ENCODE results near the gene CPA1. TPM values are rescaled to one million over a fixed set of nuclear protein-coding genes. Genes with fewer than 3 reads are reported as not detected.
A peak's percentile ranks its signal among the peaks of the same experiment; 100 is the strongest.

Gene CPA1
- polyA plus RNA-seq, 5 donors: 0.81 to 1.7 (median 1.0) TPM

GRCh38 chr7:130394421-130395195 lies 14.3 kb downstream of the CPA1 start:
- no peak for DNase-seq

DNA sequence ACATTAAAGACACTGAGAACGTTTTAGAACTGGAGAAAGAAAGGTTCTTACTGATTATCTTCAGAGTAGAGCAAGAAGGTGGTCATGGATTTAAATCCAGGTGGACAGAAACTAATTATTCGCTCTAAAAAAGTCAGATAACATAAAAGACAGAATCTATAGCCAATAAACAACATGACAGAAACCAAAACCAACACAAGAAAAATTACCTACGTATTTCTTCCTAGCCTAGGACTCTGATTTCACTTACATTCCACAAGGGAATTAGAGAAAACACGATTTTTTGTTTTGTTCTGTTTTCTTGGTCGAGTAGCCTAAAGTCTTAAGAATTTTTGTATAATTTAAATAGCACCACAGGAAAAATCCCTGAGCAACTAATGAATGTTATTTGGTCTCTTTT lies 15.1 kb downstream of the CPA1 start:
- DNase-seq: no peak

DNA sequence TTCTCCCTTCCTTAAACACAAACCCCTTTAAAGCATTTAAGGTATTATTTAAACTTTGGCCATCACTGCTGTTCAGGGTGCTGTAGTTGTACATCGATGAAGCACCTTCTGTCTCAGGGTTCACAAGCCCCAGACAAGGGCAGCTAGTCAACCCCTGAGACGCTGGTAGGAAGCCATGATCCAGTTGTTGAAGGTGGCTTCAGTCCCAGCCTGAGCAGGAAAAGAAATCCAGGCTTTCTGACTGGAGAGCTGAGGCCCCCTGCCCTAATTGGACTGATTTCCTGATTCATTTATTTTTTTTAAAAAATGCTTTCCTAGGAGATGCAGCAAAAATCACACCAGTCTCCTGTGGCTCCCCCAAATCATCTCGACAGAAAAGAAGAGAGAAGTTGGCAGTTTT lies 15.8 kb downstream of the CPA1 start:
- DNase-seq: no peak

- DNase-seq: peak; percentile 64 to 78
Observed at GRCh38 chr7:130397051-130397757, 16.9 kb downstream of the CPA1 start.

DNA sequence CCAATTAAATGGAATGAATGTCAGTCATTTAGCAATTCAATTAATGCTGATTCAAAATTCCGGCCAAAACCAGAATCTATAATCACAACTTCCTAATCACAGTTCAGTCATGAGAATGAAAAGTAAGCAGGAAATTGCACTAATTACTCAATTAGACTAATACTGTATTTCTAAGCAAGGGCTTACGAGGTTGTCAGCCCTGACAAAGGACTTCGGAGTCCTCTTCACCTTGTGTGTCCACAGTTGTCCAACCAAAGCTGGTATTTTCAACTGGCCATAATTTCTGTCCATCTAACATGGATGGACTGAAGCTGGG lies 17.4 kb downstream of the CPA1 start:
- DNase-seq: no peak

GRCh38 chr7:130398526-130399090 lies 18.3 kb downstream of the CPA1 start:
- DNase-seq: no peak

- peak in 1 of 2 donors; percentile 57 for DNase-seq
Observed at GRCh38 chr7:130400120-130400572, 19.9 kb downstream of the CPA1 start.

GRCh38 chr7:130401101-130401500 lies 20.8 kb downstream of the CPA1 start:
- no peak for DNase-seq

GRCh38 chr7:130401578-130401977 lies 21.3 kb downstream of the CPA1 start:
- DNase-seq: no peak

- no peak for DNase-seq
Observed at GRCh38 chr7:130405003-130405402, 24.7 kb downstream of the CPA1 start.

GRCh38 chr7:130409067-130409711 lies 28.9 kb downstream of the CPA1 start:
- DNase-seq: no peak

DNA sequence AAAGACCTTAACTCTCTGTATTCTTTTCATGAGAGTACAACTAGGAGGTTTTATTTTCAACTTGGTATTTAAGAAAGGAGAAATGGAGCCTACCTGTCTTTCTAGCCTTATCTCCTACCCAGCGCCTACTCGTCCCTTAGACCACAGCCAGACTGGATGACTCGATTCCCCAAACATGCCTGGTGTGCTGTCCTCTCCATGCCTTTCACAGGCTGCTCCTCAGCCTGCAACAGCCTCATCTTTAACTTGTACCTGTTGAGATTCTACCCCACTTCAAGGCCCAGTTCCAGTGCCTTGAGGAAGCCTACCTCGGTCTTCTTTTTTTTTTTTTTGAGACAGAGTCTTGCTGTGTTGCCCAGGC lies 29.4 kb downstream of the CPA1 start:
- DNase-seq: no peak

GRCh38 chr7:130410868-130411541 lies 30.7 kb downstream of the CPA1 start:
- DNase-seq: no peak

DNA sequence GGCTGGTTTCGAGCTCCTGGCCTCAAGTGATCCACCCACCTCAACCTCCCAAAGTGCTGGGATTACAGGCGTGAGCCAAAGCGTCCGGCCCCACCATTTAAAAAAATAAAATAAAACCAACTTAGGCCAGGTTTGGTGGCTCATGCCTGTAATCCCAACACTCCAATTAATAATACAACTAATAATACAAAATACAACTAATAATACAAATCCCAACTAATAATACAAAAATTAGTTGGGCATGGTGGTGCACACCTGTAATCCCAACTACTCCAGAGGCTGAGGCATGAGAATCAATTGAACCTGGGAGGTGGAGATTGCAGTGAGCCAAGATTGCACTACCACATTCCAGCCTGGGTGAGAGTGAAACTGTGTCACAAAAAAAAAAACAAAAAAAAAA lies 32.9 kb downstream of the CPA1 start:
- DNase-seq: no peak

DNA sequence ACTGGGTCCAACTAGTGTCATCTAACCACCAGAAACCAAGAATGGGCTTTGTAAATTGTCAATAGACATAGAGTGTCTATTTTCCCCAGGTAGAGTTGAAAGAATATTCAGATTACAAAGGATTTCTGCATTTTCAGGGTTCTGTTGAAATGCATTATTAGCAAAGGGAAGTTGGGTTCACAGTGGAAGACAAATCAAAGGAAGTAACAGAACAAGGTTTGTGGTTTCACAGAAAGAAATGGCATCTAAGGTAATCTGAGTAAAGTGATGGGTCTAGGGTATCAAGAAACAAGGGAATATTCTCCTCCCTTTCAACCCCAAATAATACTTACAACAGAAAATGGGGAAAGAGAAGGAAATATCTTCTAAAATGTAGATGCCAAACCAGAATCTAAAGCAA lies 34.7 kb downstream of the CPA1 start:
- no peak for DNase-seq

DNA sequence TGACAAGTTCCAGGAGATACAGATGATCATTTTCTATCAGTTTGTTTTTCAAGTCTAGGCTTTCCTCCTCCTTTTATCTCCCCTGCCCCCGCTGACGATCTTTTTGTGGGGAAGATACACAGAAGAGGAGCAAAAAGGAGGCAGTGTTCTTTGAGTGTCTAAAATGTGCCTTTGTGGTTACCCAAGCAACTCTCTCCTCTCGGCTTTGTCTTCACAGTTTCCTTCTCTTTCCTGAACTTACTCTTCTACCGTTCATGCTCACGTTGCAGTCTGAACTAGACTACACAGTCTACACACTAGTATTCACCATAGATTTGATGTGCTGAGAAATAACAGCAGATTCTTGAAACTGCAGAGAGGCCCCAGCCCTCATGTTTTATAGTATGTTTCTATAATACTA lies 36.9 kb downstream of the CPA1 start:
- DNase-seq: no peak

DNA sequence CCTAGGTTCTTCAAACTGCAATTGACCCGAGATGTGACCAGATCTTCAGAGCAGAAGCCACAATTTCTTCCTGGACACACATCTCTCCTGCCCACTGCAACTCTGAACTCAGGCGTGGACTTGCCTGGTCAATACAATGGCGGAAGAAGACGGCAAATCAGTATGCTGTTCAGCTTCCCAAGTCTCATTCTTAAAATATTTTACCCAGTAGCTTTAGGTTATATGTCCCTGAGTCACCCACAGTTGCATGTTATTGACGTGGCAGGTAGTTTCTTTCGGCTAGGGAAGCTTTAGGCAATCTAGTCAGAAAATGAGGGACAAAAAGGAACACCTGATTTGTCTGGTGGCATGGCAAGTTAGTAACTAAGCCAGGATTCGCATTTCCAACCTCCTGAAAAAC lies 38.0 kb downstream of the CPA1 start:
- DNase-seq: no peak

DNA sequence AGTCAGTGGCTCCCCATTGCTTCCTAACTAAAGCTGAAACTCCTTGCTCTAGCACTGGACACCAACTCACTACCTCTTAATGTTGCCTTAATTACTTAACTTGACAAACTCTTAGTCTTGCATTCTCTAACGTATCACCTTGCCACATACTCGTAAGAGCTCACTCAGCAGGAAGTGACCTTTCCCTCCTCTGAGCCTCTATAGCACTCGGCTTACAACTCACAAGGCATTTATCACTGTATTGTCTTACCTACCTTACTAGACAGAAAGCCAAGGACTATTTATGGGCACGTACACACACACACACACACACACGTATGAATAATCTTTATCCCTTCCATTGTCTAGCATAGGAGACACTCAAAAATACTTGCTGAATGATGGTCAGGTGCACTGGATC lies 39.4 kb downstream of the CPA1 start:
- DNase-seq: no peak

DNA sequence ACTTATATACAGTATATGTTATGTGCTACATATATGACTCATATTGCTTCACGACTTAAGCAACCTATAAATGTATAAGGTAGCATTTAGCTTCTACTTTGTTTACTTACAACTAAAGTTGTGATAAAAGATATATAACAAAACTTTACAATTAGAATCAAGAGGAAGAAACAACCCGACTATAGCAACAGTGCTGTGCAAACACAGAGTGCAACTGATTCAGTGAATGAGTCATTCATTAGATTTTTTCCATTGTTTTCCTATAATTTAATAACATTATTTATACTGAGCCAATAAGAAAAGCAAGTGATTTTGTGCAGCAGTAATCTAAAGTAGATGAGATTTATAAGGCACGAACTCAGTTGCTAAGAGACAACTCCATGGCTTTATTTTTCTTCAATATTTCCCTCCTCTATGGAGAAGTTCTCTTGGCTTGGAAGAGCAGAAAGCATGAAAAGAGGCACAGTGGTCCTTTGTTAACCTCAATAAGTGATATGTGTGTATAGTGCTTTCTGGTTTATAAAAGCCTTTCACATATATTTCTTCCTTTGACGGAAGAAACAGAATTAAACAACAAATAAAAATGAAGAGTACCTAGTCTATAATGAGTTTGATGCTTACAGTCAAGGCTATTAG lies 40.8 kb downstream of the CPA1 start:
- no peak for DNase-seq

DNA sequence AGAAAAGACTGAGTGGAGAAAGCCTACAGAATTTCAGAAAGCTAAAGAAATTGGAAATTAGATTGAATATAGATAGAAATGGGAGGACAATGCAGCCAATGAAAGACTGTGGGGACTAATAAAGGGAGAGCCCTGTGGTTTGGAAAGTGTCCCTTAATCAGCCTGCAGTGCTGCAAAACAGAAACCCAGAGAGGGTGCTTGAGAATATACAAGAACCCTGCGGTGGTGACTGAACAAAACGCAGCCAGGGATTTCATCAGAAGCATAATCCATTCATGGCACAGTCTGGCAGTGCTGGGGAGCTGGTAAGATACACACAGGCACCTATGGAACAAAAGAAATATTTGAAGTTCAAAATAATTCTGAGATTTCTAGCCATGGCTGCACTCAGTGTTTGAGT lies 41.4 kb downstream of the CPA1 start:
- DNase-seq: no peak

- DNase-seq: no peak
Observed at GRCh38 chr7:130423501-130424037, 43.3 kb downstream of the CPA1 start.

Measured in right lung (tissue), 5 donors.